Vagina (tissue), 2 donors: ENCODE data around the gene EIF4E. TPM values are rescaled to one million over a fixed set of nuclear protein-coding genes. Genes with fewer than 3 reads are reported as not detected.

Source experiments
- DNase-seq, 2 donors: peaks; one replicate each; pipeline ENCODE4 v3.0.0-alpha.2; 2017; ENCODE audit errors: extremely low spot score in 2 of 2
- H3K27ac ChIP-seq: fragments of 200-600 bp; sonication (generic); one replicate; pipeline ENCODE4 v1.5.1; 2019
- H3K27me3 ChIP-seq: fragments of 200-600 bp; sonication (generic); one replicate; pipeline ENCODE4 v1.5.1; 2019
- H3K36me3 ChIP-seq, 2 donors: fragments of 200-600 bp; sonication (generic); one replicate each; pipeline ENCODE4 v1.5.1; 2017 to 2019
- H3K4me1 ChIP-seq: fragments of 200-600 bp; sonication (generic); one replicate; pipeline ENCODE4 v1.5.1; 2019
- H3K4me3 ChIP-seq, 2 donors: fragments of 200-600 bp; sonication (generic); 1 replicate in 1 of 2; 2 replicates in 1 of 2; pipeline ENCODE4 v1.5.1; 2016 to 2019
- H3K9me3 ChIP-seq: fragments of 200-600 bp; sonication (generic); one replicate; pipeline ENCODE4 v1.5.1; 2019
- POLR2A ChIP-seq, 2 donors: fragments of 450-650 bp; IDR thresholded peaks; one replicate each; pipeline ENCODE4 v1.6.1; 2017; ENCODE audit warnings: antibody characterized with exemption in 2 of 2, mild to moderate bottlenecking in 2 of 2, moderate library complexity in 2 of 2
- POLR2AphosphoS5 ChIP-seq, 2 donors: sonication (generic); formaldehyde crosslinking; IDR thresholded peaks; one replicate each; pipeline ENCODE4 v1.9.0; 2017; ENCODE audit warnings: antibody characterized with exemption in 2 of 2, mild to moderate bottlenecking in 2 of 2, low read depth in 1 of 2; ENCODE audit not compliant: insufficient read depth in 1 of 2
- intact Hi-C: fragments of 100-400 bp; cut with DNase I; formaldehyde crosslinking; loops from one replicate; pipeline ENCODE4 v1.15.1; 2023
- total RNA-seq: library from RNA; depleted of rRNA; stranded (reverse); fragments of >200 nt; gene quantifications from one replicate; pipeline ENCODE4 v1.2.3, GENCODE V29; 2016
- TF ChIP-seq, protein P1 (sequence below), 3 experiments: fragments of 450-650 bp in 2 of 3; fragments of 200-600 bp in 1 of 3; sonication (generic) in 1 of 3; IDR thresholded peaks; one replicate each; pipeline ENCODE4 v1.5.1; 2017 to 2019; ENCODE audit warnings: antibody characterized with exemption in 3 of 3, mild to moderate bottlenecking in 2 of 3, moderate library complexity in 2 of 3

EIF4E gene
- total RNA-seq, 1 donor from 2014 or later: 61.6 TPM

DNA sequence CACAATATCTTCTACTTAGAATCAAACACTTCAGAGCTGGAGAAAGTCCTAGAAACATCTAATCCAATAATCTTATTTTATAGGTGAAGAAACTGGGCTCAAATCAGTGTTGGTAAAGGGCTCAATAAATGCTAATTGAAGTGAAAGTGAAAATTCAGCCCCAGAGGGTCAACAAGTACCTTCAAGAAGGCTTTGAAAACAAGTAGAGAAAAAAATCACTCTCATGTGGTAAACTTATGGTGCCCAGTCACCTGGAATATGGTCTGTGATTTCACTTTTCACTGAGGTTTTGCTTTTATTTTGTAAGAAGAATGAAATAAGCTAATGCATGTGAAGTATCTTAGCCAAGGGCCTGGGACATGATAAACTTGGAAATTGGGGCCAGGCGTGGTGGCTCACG lies 29.1 kb upstream of the EIF4E start:
- no peak overlapping the region for H3K27ac ChIP-seq
- intact Hi-C loops: no loop called here
- no peaks in the 10 kb centered on the region for H3K36me3 ChIP-seq
- H3K4me1 ChIP-seq: no peaks in the 10 kb centered on the region
- DNase-seq: no peak
- no peaks in the 10 kb centered on the region for H3K9me3 ChIP-seq
- no peak overlapping the region for H3K4me3 ChIP-seq
- H3K27me3 ChIP-seq: no peaks in the 10 kb centered on the region
- TF ChIP-seq POLR2A (IDR thresholded peaks at IDR 0.05): no peak
- TF ChIP-seq, protein P1, sequence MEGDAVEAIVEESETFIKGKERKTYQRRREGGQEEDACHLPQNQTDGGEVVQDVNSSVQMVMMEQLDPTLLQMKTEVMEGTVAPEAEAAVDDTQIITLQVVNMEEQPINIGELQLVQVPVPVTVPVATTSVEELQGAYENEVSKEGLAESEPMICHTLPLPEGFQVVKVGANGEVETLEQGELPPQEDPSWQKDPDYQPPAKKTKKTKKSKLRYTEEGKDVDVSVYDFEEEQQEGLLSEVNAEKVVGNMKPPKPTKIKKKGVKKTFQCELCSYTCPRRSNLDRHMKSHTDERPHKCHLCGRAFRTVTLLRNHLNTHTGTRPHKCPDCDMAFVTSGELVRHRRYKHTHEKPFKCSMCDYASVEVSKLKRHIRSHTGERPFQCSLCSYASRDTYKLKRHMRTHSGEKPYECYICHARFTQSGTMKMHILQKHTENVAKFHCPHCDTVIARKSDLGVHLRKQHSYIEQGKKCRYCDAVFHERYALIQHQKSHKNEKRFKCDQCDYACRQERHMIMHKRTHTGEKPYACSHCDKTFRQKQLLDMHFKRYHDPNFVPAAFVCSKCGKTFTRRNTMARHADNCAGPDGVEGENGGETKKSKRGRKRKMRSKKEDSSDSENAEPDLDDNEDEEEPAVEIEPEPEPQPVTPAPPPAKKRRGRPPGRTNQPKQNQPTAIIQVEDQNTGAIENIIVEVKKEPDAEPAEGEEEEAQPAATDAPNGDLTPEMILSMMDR (IDR thresholded peaks at IDR 0.05): no peak
- no peak for TF ChIP-seq POLR2AphosphoS5 (IDR thresholded peaks at IDR 0.05; ENCODE audit: insufficient read depth in 1 of 2, low read depth in 1 of 2)

DNA sequence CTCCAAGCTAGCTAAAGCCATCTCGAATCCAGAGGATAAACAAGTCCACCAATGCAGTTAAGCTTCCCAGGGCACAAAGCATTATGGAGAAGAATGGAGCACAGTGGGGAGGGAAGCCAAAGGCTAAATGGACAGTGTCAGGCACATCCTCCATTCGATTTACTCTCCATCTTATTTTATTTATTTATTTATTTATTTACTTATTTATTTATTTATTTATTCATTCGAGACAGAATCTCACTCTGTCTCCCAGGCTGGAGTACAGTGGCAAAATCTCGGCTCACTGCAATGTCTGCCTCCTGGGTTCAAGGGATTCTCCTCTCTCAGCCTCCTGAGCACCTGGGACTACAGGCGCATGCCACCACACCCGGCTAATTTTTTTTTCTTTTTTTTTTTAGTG lies 26.3 kb upstream of the EIF4E start:
- intact Hi-C loops: no loop called here
- Histone ChIP-seq H3K36me3 (no peaks in the 10 kb centered on the region), H3K4me1 (no peaks in the 10 kb centered on the region), H3K4me3 (no peak overlapping the region), H3K27me3 (no peaks in the 10 kb centered on the region), H3K9me3 (no peaks in the 10 kb centered on the region), H3K27ac (no peak overlapping the region)
- TF ChIP-seq POLR2AphosphoS5 (IDR thresholded peaks at IDR 0.05; ENCODE audit: insufficient read depth in 1 of 2, low read depth in 1 of 2): no peak
- no peak for TF ChIP-seq POLR2A (IDR thresholded peaks at IDR 0.05)
- TF ChIP-seq, protein P1 (IDR thresholded peaks at IDR 0.05): no peak
- DNase-seq: no peak

DNA sequence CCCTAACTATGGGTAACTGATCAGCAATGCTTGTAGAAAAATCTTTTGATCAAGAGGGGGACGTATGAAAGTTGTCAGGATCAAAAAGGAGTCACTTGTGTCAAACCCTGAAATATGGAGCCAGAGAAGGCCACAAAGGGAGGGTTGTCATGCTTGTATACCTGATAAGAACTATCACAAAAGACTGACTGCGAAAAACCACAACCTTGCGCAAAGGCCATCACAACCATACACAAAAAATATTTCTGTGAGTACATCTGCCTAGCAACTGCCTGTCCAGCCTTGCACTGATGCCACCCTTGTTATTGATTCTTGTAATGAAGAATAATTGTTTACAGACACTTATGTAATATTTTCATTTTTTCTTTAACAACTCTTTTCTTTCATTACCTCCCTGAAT lies 22.8 kb upstream of the EIF4E start:
- H3K9me3 ChIP-seq: no peaks in the 10 kb centered on the region
- no peak for DNase-seq
- H3K27ac ChIP-seq: no peak overlapping the region
- no peaks in the 10 kb centered on the region for H3K4me1 ChIP-seq
- H3K36me3 ChIP-seq: no peaks in the 10 kb centered on the region
- intact Hi-C loops: no loop called here
- no peak overlapping the region for H3K4me3 ChIP-seq
- H3K27me3 ChIP-seq: no peaks in the 10 kb centered on the region
- TF ChIP-seq, protein P1 (IDR thresholded peaks at IDR 0.05): no peak
- no peak for TF ChIP-seq POLR2AphosphoS5 (IDR thresholded peaks at IDR 0.05; ENCODE audit: insufficient read depth in 1 of 2, low read depth in 1 of 2)
- TF ChIP-seq POLR2A (IDR thresholded peaks at IDR 0.05): no peak

DNA sequence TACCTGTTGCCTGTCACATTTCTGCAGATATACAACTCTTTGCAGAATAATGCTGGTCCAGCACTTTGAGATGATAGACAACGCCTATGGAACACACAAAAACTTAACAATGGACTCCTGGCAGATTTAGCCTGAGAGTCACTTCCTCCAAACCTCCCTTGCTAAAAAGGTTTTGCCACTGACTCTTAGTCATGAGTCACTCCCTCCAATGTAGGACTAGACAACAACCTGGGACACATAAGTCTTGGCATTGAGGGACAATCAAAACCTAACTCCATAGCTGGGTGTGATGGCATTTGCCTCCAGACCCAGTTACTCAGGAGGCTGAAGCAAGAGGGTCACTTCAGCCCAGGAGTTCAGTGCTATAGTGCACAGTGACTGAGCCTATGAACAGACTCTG lies 22.0 kb upstream of the EIF4E start:
- intact Hi-C loops: no loop called here
- Histone ChIP-seq H3K36me3 (no peaks in the 10 kb centered on the region), H3K4me1 (no peaks in the 10 kb centered on the region), H3K27me3 (no peaks in the 10 kb centered on the region), H3K9me3 (no peaks in the 10 kb centered on the region), H3K4me3 (no peak overlapping the region), H3K27ac (no peak overlapping the region)
- no peak for DNase-seq
- TF ChIP-seq POLR2A (IDR thresholded peaks at IDR 0.05) (no peak), POLR2AphosphoS5 (IDR thresholded peaks at IDR 0.05; ENCODE audit: insufficient read depth in 1 of 2, low read depth in 1 of 2) (no peak)
- TF ChIP-seq, protein P1 (IDR thresholded peaks at IDR 0.05): no peak

DNA sequence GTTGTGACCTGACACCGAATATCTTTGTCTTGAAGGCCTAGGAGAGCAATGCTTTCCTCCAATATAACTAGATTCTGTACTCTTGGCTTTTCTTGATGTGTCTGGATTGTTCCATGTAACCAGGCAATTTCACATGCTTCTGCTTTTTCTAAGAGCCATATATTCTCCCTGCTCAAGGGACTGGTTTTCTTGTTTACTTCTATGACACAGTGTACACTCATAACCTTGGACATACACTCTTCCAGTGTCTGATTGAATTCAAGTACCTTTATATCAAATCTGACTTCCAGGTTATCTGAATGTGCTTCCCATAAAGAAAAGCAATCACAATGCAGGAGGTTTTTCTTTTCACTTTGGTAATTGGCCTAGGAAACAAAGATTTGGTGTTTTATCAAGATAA lies 17.4 kb upstream of the EIF4E start:
- H3K27ac ChIP-seq: no peak overlapping the region
- intact Hi-C loops: no loop called here
- H3K4me1 ChIP-seq: no peaks in the 10 kb centered on the region
- no peaks in the 10 kb centered on the region for H3K36me3 ChIP-seq
- TF ChIP-seq POLR2A (IDR thresholded peaks at IDR 0.05) (no peak), POLR2AphosphoS5 (IDR thresholded peaks at IDR 0.05; ENCODE audit: insufficient read depth in 1 of 2, low read depth in 1 of 2) (no peak)
- TF ChIP-seq, protein P1 (IDR thresholded peaks at IDR 0.05): no peak
- no peaks in the 10 kb centered on the region for H3K27me3 ChIP-seq
- no peaks in the 10 kb centered on the region for H3K9me3 ChIP-seq
- no peak overlapping the region for H3K4me3 ChIP-seq
- no peak for DNase-seq
